Renal pelvis (tissue), 4 donors: Measurements from ENCODE around the gene ITGAV. TPM values are rescaled to one million over a fixed set of nuclear protein-coding genes. Genes with fewer than 3 reads are reported as not detected.

Experiments used
- DNase-seq: peaks from one replicate; pipeline ENCODE4 v3.0.0-alpha.2; 2013
- polyA plus RNA-seq, 3 donors: library from polyadenylated mRNA; unstranded; fragments of 120-200 nt; gene quantifications; one replicate each; pipeline ENCODE4 v1.2.1, GENCODE V29; 2013; ENCODE audit not compliant: insufficient read length in 3 of 3

ITGAV gene
- polyA plus RNA-seq, 3 donors, result 63.4 to 69.5 (median 66.8) TPM

DNA sequence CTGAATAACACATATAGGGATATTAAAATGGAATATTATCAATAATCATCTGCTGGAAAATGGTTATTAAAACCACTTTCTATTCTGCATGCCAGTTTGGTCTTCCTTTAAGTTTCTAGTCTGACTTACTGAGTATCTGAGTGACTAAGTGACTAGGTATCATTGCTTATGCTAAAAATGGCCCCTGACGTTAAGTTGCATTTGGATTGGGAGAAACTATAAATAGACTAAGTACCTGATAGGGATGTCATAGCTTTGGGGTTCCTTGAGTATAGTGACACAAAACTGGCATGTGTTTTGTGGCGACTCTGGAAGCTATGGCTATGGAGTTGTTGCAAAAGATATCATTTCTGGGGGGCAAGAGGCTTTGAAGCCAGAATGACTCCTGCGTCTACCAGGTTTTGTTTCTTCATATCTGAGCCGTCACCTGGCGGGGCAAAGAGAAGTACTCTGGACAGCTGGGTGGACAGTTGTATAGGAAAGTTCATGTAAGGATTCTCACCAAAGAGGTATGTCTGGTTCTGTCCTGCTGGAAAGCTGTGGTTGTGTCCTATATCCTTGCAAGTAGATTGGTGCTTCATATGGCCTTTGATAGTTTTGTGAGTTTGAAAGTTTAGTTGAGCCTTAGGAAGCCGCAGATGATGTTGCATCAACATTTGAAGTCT is 17.9 kb downstream of the ITGAV start:
- DNase-seq, result no peak

DNA sequence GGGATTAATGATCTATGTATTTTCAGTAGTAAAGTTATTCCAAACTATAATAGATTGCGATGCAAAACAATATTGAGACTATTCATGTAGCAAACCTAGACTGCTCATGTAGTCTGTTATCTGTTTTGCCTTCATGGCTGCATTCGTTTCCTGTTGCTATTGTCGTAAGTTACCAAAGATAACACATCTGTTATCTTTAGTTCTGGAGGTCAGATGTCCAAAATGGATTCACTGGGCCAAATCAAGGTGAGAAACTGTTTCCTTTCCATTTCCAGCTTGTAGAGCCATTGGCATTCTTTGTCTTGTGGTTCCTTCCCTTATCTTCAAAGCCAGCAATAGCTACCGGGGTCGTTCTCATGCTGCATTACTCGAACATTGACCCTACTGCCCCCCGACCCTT is 20.9 kb downstream of the ITGAV start:
- DNase-seq, result no peak

DNA sequence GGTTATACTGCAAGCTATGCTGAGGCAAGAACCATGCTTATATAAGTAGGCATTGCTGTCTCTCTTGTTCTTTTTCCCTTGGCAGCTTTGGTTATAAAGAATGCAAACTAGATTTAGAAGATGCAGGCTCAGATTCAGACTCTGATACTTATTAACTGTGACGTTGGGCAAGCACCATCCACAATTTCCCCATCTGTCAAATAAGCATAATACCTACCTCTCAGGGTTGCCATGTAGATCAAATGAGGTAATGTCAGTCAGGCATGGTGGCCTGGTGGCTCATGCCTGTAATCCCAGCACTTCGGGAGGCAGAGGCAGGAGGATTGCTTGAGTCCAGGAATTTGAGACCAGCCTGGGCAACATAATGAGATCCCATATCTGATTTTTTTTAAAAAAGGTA is 21.7 kb downstream of the ITGAV start:
- no peak for DNase-seq

DNA sequence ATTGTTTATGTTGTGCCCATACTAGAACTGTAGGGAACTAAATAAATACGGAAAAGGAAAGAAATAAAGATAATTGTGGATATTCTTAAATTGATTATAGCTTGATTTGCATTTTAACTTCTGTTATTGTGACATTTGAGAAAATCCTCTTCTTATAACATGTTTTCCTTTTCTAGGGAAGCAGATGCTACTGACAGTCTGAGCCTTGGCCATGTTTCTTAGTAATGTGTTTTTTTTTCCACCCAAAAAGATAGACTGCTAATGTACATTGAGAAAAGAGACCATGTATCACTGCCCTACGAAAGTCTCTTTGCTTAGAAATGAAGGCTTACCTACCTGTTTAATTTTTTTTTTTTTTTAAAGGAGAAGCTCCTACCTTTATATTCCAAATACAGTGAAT is 22.2 kb downstream of the ITGAV start:
- no peak for DNase-seq

DNA sequence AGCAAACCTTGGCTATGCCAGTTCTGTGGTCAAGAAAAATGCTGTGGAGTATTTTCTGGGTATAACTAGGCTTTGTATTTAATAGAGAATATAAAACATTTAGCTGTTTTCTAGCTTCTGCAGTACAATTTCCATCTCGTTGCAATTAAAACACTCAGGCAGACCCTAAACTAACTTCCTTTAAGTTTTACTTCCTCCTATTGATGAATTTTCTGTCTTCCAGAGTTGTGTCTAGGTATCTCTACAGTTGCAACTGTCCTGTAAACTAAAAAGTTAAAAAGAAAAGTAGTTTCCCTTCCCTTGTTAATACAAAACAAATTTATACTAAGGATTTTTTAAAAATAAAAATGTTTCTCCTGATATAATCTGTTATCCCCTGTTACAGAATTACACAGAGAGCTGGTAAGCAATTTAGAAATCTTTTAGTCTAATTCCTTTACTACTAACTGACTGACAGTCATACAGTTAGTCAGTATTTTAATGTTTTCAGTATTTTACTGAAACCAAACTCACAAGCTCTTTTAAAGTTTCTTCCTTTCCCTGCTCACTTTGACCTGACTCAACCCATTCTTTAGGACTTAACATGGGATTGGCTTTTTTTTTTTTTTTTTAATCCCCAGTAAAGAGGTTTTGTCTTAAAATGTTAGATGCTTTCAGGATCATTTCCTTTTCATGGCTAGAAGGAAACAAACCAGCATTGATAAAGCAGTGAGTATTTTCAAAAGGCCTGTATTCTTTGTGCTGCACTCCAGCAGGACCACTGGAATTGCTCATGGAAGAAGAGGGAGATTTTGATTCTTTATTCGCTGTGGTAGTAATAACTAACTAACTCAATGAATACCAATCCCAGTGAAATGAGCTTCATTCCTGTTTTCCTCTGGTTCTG is 22.9 kb downstream of the ITGAV start:
- no peak for DNase-seq

DNA sequence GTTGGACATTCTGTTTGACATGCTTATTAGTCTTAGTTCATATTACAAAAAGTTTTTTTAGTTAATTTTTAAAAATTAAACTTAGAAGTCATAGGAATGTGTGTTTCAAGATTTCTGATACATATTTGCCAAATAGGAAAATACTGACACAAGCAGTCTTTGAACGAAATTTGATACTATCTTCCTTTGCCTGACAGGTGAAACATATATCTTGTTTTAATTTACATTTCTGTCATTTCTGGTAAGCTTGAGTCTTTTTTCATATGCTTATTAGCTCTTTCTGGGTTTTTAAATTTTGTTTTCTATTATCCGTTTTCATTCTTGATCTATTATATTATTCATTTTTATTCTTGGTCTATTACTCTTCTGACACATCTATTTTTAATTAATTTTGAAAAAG is 24.5 kb downstream of the ITGAV start:
- DNase-seq, result no peak

DNA sequence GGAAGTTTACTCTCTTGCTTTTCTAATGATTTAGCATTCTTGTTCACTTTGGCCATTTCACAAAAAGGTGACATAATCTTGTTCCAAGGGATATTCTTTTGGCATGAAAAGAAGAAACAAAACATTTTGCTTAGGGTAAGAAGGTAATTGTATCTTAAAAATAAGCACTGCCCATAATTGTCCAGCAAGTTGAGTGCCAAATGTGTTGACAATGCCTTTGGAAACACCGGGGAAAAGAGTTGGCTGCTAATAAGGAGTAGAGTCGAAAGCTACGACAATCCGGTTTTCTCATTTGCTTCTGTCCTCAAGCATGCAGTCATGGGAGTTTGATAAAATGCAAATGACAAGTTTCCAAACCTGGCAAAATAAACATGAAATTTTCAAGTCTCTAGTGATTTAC is 27.3 kb downstream of the ITGAV start:
- no peak for DNase-seq

DNA sequence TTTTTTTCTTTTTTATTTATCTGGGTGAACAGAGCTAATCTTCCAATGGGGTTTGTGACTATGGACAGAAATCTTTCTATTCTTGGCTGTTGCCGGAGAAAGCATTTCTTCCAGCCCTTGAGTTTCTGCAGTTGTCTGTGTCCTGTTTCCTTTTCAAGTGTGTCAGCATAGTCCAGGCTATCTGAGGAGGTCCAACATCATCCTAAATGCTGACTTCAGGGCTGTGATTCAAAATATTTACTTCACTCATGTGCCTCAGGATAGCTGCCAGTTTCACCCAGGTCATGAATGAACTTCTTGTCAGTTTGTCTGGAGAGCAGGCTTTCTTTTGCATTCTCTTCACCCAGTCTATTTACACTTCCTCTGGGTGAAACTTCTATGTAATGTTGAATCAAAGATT is 27.9 kb downstream of the ITGAV start:
- DNase-seq, result no peak

DNA sequence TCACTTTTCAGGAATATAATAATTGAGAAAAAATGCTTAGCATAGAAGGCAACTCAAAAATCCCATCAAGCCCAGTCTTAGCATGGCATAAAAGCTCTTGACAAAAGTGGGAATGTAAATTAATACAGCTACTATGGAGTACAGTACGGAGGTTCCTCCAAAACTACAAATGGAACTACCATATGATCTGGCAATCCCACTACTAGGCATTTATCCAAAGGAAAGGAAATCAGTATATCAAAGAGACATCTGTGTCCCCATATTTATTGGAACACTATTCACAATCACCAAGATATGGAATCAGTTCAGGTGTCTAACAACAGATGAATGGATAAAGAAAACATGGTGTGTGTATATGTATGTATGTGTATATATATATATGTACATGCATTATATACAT is 28.8 kb downstream of the ITGAV start:
- DNase-seq, result no peak

DNA sequence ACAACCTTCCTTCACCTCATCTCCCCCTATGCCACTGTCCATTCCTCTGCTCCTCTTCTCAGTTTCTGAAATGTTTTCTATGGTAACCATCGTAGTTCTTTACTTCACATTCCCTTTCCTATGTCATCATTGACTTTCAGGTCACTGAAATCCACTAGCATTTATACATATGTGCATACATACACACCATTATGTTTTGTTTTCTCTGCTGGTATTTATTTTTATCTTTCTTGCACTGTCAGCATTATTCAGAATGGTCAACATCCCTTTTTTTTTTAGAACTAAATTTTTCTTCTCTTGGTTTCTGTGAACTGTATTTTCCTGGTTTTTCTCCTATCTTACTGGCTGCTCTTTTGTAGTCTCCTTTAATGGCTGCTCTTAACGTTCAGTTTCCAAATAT is 33.2 kb downstream of the ITGAV start:
- DNase-seq, result no peak

DNA sequence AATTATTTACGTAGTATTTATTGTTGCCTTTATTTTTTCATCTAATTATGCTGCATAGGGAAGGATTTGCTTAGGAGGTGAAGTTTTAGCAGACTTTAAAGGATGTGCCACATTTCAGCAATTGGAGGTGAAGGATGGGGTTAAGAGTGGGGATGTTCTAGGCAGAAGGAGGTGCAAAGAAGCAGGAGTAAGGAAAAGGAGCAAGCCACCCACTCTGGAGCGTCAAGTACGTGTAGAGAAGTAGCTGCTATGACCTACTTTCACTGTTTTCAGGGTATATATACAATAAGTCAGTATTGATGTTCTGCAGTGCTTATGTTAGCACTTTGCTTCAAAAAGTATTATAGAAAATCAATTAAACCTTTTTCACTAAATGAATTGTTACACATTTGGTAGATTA is 34.4 kb downstream of the ITGAV start:
- no peak for DNase-seq

DNA sequence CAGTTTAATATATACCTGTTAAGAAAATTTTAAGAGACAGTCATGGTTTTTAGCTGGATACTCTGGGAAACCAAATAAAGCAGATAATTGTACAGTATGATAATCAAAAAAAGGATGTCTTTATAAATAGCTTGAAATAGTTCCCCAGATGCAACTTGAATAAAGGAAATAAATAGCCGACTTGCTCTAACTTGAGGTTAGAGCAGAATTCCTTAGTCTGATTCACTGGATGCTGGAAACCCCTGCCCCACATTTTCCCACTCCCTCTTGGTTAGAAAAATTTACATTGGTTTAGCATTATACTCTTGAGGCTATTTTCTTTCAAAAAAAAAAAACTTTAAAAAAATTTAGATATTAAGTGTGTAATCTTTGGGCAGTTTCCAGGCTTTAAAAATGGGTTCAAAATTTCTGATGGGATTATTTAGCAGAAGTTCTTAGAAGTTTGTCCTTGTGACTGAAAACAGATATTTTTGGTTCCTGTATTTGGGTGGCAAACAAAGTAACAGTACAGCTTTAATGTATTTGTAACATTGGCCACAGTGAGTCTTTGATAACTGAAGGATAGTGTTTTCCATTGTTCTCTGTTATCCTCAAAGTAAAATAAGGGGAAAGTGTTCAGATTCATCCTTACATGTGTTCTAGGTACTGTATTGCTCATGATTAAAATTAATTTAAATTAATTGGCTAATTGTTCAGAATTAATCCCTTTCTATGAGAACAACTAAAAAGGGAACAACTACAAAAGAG is 39.6 kb downstream of the ITGAV start:
- DNase-seq, result no peak

DNA sequence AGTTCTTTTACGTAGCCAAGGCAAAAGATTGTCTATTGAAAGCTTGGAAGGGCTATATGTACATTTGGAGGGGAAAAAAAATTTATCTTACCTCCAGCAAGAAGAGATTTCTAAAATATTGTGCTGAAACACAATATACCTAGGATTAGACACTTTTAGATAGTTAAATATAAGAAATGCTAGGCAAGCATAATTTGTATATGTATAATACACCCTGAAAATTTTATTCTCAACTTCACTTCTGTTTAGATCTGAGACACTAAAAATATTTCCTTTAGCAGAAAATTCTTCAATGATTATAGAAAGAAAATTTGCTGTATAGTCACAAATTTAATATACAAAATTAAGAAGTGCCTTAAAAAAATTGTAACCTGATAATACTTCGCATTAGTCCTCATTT is 42.6 kb downstream of the ITGAV start:
- DNase-seq, result no peak

DNA sequence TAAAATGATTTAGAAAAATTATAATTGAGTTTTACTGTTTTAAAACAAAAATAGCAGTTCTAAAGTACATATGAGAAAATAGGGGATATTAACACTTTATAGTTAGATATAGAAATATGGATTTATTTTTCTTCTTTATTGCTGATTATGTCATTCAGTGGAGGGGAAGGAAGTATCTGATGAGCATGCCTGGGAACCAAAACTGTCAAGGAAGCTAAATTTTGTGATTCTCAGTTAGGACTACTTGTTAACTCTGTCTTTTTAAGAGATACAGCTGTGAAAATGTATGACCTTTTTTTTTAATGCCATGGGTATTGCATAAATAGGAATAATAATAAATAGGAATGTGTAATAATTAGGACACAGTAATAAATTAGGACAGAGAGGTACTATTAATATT is 44.8 kb downstream of the ITGAV start:
- DNase-seq, result no peak

DNA sequence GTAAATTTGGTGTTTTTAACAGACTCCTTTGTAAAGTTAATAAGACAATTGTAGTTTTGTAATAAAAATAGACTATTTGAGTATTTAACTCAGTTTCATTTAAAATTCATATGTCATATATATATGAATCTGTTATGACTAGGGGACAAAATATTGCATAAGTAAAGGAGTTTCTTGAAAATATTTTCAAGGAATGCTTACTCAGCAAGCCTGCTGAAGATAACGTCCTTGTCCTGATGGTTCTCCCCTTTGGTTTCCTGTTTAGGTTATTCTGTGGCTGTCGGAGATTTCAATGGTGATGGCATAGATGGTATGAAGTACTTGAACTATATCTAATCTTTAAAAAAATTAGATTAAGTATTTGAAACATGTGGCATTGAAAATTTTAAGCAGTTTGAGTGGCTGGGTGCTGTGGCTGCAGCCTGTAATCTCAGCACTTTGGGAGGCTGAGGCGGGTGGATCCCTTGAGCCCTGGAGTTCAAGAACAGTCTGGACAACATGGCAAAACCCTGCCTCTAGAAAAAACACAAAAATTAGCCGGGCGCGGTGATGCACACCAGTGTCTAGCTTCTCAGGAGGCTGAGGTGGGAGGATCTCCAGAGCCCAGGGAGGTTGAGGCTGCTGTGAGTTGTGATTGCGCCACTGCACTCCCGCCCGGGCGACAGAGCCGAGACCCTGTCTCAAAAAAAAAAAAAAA is 47.1 kb downstream of the ITGAV start:
- no peak for DNase-seq

DNA sequence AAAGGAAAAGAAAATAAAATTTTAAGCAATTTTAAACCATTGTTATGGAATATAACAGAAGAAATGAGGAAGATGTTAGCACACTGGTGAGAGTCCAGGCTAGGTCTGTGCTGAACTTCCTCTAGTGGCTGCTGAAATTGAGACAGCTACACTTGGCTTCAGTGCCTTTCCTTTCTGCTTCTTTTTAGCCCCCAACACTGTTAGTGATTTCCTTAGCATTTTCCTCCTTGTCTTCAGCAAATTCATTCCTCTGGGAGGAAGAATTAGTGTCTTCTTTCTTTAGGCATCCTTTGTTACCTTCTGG is 47.6 kb downstream of the ITGAV start:
- DNase-seq, result no peak

DNA sequence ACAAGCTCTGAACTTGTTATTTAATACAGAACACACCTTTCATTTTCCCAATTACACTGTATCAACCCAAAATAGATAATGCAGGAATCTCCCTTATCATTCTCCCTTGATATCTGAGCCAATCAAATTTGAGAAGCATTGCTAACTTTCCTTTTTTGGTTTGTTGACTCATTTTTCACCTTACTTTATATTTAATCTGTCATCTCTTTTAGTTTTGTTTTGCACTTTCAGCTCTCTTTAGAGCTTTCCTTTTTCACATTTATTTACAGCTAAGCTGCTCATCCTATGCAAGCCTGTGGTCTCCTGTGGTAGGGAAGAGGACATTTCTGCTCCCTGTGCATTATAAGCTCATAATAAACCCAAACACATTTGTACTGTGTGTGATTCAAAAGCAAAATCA is 50.1 kb downstream of the ITGAV start:
- no peak for DNase-seq

DNA sequence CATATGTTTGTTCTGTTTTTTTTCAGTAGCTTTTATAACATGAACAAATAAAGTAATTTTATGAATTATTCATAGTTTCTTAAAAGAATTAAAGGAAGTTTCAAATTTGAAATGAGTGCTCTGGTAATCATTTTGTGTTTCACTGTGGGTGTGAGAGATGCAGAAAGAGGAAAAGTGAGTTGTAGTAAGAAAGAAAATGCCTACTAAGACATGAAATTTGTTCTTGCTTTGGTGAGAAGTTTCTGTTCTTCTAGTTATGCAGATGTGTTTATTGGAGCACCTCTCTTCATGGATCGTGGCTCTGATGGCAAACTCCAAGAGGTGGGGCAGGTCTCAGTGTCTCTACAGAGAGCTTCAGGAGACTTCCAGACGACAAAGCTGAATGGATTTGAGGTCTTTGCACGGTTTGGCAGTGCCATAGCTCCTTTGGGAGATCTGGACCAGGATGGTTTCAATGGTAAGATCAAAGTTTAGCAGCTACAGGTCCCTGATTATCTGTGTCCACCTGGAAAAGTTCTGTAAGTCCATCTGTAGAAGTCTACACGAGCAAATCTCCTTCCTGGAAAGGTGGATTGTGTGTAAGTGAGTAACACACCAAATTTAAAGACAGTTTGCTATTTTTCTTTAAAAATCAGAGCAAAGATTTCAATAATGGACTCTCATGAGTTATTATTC is 51.4 kb downstream of the ITGAV start:
- no peak for DNase-seq

DNA sequence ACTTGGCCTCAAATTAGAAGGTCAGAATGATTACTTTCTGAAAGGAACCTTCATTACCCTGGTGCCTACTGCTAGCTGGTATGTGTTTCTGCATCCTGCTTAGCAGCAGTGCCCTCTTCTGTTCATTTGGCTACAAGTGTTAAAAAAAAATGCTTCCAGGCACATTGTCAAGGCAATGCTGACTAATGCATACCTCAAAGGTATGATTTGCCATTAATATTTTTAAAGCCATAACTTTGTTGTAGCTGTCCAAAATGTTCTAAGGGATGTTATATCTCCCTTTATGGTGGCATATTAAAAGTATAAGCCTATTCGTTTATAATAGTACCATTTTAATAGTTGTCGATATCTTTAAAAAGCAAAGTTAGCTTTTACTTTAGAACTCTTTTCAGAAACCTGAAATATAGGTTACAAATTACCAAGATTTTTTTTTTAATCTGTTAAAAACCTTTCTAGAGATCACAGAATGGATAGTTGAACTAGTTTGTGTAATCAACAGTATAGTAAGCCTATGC is 52.0 kb downstream of the ITGAV start:
- peak; percentile 30 for DNase-seq

DNA sequence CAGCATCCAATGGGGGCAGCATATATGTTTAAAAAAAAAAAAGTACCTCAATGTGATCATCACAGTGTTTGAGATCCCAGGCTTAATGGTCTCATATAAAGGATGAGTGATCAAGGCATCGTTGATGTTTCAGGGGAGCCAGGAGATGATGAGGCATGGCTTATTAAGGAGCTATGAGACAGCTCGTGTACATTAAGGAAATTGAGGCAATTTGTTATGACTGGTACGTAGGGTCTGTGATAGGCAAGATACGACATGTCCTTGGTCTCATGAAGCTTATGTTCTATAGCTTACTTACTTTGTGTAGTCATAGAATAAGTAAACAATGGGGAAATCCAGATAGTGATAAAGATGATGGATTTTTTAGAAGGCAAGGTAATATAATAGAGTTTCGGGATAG is 54.9 kb downstream of the ITGAV start:
- DNase-seq, result no peak

DNA sequence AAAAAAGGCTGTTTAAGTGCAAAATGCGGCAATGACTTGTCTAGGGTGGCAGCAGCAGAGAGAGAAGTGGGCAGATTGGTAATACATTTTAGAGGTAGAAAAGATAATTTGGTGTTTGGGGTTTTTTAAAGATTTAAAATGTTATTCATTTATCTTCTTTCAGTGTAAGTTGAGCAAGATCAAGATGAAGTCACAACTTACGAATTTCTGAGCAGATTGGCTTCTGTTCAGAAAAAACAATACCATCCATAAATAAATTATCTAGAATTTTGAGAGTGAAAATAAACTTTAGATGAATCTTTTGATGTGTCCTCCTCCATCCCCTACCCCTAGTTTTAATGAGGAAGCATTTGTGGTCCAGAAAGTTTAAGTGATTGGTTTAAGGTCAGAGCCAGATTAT is 56.1 kb downstream of the ITGAV start:
- no peak for DNase-seq

DNA sequence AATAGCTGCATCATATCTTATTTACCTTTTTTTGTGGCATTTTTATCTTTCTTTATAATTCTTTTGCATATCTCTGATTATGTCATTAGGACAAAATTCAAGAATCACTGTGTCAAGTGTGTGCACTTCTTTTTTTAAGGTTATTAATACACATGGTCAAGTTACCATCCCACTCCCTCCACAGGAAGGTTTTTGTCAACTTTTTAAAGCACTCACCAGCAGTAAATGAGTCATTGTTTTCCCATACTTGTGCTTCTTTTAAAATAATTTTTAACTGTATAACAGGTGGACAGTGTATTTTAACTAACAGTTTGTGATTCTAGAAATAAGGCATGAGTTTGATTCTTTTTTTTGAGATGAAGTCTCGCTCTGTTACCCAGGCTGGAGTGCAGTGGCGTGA is 58.3 kb downstream of the ITGAV start:
- DNase-seq, result no peak
